Stimulated activated CD8-positive, alpha-beta memory T cell treated with anti-CD3 and anti-CD28 coated beads, Interleukin-4, amount 100 ng/mL, for 1 hour (primary cell): ENCODE data around the gene ZCWPW2.

Source experiments
- DNase-seq, 2 donors: peaks; one replicate each; pipeline ENCODE4 v3.0.0-alpha.2; 2020; ENCODE audit warnings: low read depth in 2 of 2, low spot score in 1 of 2

ZCWPW2 gene

GRCh38 chr3:28349469-28350000 is 1.0 kb downstream of the ZCWPW2 start:
- no peak for DNase-seq

- no peak for DNase-seq
Measured at GRCh38 chr3:28376424-28376823, 27.9 kb downstream of the ZCWPW2 start.

GRCh38 chr3:28386049-28386448 is 37.5 kb downstream of the ZCWPW2 start:
- DNase-seq = no peak

DNA sequence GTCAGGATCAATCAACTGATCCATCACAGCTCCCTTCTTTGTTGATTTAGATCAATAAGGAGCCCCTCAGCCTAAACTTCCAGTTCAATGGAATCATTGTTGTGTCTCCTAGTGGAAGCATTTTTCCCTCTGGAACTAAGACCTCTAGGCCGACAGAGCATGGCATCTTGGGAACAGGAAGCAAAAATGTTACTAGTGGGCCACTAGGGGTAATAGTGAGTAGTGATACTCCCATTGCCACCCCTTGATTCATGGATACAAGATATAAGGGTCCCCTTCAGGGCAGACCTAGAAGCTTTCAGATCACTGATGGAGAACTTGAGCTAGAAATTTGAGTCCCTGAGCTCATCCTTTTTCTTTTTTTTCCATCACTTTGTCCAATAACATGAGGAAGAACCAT is 40.5 kb downstream of the ZCWPW2 start:
- no peak for DNase-seq

- no peak for DNase-seq
Measured at GRCh38 chr3:28399206-28399605, 50.7 kb downstream of the ZCWPW2 start.

GRCh38 chr3:28406241-28406640 is 57.7 kb downstream of the ZCWPW2 start:
- no peak for DNase-seq

DNA sequence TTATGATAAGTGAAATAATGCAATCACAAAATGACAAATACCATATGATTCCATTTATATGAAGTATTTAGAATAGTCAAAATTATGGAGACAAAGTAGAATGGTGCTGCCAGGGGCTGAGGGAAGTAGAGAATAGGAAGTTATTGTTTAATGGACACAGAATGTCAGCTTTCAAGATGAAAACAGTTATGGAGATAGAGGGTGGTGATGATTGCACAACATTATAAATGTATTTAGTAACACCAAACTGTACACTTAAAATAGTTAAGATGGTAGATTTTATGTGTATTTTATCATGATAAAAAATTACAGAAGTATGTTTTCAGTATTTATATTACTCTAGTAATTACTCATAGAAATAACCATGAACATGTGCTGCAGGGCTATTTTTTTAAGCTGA is 100.9 kb downstream of the ZCWPW2 start:
- no peak for DNase-seq

DNA sequence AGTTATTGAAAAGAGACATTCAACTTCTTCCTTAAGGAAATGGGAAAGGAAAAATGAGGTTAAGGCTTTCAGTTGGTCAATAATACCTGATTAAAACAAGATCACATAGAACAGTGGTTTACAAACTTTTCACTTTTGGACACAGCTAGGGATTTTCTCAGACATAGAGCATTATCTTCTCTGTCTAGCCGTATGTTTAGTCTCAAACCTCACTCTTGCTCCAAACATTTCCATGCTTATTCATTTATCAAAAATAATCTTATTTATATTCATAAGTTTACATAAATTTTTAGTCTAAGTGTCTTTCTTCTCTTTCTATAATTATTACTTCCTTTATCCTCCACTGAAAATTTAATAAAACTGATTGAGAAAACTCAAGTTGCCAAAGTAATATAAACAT is 114.3 kb downstream of the ZCWPW2 start:
- DNase-seq = no peak

DNA sequence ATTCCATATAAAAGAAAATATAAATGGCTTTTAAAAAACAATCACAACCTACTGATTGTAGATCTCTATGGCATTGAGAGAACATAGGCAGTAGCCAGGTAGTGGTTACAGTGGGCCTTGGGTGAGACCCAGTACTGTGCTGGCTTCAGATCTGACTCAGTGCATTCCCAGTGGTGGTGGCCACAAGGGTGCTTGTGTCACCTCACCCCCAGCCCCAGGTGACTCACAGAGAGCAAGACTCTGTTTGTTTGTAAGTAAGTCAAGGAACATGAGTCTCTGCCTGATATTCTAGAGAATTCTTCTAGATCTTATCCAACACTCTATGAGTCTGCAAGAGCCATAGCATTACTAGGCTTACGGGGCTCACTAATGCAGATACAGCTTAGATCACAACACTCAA is 118.9 kb downstream of the ZCWPW2 start:
- no peak for DNase-seq

- DNase-seq = no peak
Measured at GRCh38 chr3:28476194-28476593, 127.7 kb downstream of the ZCWPW2 start.

DNA sequence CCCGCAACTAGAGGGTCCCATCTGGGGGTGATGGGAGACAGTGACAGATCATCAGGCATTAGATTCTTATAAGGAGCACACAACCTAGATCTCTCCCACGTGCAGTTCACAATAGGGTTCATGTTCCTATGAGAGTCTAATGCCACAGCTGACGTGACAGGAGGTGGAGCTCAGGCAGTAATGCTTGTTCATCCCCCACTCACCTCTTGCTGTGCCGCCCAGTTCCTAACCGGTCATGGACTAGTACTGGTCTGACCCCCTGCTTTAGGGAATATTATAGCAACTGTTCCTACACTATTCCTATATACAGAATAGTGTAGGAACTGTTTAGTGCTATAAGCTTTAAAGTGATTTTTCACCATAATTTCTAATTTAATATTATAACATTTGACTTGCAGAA is 128.2 kb downstream of the ZCWPW2 start:
- DNase-seq = no peak

DNA sequence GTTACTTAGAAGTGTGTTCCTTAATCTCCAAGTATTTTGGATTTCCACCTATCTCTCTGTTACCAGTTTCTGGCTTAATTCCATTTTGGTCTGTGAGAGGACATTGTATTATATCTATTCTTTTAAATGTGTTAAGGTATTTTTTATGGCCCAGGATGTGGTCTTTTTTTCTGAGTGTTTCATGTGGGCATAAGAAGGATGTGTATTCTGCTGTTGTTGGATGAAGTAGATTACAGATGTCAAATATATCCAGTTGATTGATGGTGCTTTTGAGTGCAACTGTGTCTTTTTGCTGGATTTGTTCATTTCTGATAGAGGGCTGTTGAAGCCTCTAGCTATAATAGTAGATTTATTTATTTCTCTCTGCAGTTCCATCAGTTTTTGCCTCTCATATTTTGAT is 136.6 kb downstream of the ZCWPW2 start:
- no peak for DNase-seq

DNA sequence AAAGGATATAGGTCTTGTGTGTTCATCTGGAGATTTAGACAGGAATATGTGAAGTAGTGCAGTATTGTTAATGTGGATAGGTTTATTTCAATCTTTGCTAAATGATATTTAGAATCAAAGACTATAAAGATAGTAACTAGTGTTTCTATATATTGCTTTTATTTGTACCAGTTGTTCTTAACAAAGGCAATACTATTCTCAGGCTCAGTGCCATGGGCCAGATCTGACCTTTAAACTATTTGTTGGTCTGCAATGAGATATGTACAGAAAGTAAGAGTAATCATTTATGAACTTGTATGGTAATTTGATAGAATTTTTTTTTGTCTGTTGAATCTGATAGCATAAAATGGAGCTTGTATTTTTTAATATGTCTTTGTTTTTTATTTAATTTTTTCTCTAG is 146.8 kb downstream of the ZCWPW2 start:
- DNase-seq = no peak

- DNase-seq = no peak
Measured at GRCh38 chr3:28502397-28502937, 153.9 kb downstream of the ZCWPW2 start.

GRCh38 chr3:28504976-28505375 is 156.5 kb downstream of the ZCWPW2 start:
- DNase-seq = no peak

DNA sequence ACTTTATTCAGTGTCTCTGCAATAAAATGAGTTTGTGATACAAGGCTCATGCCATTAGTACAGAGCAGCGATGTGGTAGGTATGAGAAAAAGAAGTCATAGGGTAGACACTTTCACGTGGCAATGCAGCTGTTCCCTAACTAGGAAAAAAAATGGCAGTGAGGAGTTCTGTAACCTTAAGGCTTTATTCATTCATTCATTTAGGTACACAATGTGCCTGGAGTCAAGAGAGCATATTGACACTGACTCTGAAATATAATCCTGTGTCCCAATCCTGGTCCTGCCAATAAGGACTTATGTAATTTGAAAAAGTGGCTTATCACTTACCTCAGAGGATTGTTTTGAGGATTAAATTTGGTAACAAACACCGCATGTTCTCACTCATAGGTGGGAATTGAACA is 173.1 kb downstream of the ZCWPW2 start:
- DNase-seq = no peak

- DNase-seq = no peak
Measured at GRCh38 chr3:28542351-28542750, 193.8 kb downstream of the ZCWPW2 start.

- no peak for DNase-seq
Measured at GRCh38 chr3:28544236-28544635, 195.7 kb downstream of the ZCWPW2 start.

GRCh38 chr3:28544831-28545230 is 196.3 kb downstream of the ZCWPW2 start:
- no peak for DNase-seq

- no peak for DNase-seq
Measured at GRCh38 chr3:28547677-28548076, 199.2 kb downstream of the ZCWPW2 start.

GRCh38 chr3:28553175-28553574 is 204.7 kb downstream of the ZCWPW2 start:
- no peak for DNase-seq

DNA sequence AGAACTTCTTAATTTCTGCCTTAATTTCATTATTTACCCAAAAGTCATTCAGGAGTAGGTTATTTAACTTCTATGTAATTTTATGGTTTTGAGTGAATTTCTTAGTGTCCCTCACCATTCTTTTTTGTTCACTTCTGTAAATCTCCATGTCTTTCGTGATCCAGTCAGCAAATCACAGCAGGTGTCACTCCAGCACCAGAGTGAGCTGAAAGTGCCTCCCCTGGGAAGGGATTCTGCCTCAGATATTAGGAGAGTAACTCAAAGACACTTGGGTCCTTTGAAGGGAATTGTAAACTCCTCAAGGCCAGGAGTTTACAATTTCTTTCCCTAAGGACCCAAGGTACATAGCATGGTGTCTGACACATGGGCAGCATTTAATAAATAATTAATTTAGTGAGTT is 207.7 kb downstream of the ZCWPW2 start:
- no peak for DNase-seq

DNA sequence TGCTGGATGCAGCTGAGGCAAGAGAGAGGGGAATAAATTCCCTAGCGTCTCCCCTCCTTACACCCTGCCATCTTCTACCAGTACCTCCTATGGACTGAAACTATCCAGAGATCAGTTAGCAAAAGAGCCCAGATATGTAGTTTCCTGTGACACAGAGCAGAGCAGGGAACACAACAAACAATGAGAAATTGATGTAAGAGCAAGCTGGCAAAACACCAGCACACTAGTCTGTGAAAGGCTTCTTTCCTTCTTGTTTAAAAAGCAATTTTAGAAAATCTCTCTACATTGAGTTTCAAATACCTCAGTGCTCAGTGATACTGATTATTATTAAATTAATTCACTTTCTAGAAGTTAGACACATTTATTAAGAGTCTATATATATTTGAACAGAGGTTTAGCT is 215.7 kb downstream of the ZCWPW2 start:
- DNase-seq = no peak

- DNase-seq = no peak
Measured at GRCh38 chr3:28569357-28569756, 220.8 kb downstream of the ZCWPW2 start.
